Right renal pelvis (tissue), 4 donors: ENCODE results near the gene AP3S2. TPM values are rescaled to one million over a fixed set of nuclear protein-coding genes. Genes with fewer than 3 reads are reported as not detected.
"Not testable (repeated sequence)": the region's sequence is repeated elsewhere in the genome, so short reads cannot be mapped to it uniquely, and the experiment has no call there.

ENCODE experiments used
- DNase-seq, 4 donors: peaks; one replicate each; pipeline ENCODE4 v3.0.0-alpha.2; 2013; ENCODE audit warnings: low read depth in 4 of 4, low spot score in 3 of 4, missing footprints in 1 of 4
- polyA plus RNA-seq, 4 donors: library from polyadenylated mRNA; unstranded; fragments of 120-200 nt; gene quantifications; one replicate each; pipeline ENCODE4 v1.2.1, GENCODE V29; 2013; ENCODE audit not compliant: insufficient read length in 4 of 4

AP3S2 gene
- polyA plus RNA-seq, 4 donors = 36.4 to 51.2 (median 40.2) TPM

DNA sequence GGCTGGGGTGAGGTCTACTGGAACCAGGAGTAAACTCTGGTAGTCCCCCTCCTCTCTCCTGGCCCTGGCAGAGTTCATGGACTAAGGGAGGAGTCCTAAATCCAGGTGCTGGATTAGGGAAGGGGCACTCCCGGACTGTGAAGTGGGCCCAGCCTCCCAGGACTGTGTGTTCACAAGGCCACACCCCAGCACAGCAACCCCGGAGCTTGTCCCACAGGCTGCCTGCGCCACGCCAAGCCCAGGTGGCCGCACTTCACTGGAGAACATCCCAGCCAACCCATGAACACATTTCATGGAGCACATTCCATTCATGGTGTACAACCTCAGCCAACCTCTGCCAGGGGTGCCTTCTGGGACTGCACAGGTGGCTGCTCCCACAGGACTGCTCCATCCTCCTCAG is 10.7 kb upstream of the AP3S2 start:
- no peak for DNase-seq

DNA sequence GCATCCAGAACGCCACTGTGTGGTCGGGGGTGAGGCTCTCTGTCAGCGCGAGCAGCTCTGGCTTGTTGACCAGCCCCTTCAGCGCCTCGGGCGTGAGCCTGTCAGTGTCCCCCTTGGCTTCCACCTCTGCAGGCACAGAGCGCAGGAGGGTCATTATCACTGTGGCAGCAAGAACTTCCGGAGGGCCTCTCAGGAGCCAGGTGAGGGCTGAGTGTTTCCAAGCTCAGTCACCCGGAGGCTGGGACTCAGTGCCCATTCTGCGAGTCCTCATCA is 10.0 kb upstream of the AP3S2 start:
- no peak for DNase-seq

DNA sequence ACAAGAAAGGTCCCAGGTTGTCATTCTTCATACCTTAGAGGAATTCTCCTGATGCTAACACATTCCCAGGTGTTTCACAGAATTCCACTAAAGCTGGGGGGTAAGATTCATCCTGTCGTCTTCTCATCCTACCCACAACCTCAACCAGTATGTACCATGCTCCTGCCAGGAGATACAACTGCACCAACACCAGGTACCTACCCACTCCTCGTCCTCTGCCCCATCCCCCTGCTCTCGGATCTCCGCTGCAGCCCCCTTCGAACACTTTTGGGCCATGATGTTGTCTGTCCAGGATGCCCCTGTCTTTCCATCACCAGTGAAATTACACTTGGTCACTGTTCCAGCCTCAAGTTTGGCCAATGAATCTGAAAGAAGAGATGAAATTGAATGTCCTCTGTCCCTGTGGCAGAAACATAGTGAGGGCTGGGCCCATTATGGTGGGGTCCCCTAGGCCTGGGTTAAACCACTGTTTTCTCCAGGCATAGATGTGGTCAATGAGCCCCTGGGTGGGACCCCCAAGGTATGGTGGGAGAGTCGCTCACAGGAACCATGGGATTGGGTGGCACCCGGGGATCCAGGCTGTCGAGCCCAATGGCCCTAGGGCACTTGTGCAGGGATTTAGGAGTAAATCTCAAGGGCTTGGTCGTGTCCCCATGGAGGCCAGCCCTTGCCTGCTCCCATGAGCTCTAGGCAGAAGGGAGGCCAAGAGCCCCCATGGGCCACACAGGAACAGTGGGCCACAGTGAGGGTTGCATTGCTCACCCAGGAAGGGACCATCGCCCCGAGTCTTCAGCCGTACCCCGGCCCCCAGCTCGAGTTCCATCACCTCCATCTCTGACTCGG is 9.4 kb upstream of the AP3S2 start:
- no peak for DNase-seq

DNA sequence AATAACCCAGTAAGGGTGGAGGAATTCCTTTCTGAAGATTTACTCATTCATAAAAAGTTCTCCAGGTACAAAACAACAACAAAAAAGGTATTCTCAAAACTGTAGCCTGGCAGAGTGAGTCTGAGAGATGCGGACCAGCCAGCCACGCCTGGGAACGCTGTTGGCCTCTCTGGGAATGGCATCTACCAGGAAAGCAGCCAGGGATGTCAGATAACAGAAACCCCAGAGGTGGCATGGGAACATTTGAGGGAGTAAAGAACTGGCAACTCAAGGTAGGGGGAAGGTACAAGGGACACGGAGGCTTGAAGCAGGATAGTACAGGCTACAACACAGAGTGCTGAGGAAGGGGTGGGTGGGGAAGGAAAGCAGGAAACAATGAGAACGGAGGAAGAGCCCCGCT is 7.1 kb upstream of the AP3S2 start:
- DNase-seq = no peak

DNA sequence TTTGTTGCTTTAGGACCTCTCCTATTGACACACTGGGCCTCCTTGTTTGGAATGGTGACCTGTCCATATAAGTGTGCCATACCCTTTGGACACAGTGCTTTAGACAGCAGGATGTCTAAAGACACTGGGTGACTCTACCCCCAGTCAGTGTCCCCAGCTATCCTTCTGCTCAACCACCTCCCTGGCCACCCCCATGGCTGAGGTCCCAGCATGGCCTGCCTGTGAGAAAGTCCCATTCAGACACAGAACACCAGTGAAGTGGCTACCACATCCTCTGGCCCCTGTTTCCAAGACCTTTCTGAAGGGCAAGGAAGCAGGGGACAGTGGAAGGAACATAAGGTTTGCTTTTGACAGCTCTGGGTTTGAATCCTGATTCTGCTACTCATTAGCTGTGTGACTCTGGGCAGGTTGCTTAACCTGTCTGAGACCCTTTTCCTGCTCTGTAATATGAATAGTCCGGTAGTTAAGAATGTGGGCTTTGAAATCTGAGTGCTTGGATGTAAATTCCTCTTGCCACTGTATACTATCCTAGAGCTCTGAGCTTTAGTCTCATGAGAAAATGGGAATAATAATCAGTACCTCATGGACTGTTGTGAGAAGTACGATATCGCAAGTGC is 6.3 kb upstream of the AP3S2 start:
- DNase-seq = no peak

DNA sequence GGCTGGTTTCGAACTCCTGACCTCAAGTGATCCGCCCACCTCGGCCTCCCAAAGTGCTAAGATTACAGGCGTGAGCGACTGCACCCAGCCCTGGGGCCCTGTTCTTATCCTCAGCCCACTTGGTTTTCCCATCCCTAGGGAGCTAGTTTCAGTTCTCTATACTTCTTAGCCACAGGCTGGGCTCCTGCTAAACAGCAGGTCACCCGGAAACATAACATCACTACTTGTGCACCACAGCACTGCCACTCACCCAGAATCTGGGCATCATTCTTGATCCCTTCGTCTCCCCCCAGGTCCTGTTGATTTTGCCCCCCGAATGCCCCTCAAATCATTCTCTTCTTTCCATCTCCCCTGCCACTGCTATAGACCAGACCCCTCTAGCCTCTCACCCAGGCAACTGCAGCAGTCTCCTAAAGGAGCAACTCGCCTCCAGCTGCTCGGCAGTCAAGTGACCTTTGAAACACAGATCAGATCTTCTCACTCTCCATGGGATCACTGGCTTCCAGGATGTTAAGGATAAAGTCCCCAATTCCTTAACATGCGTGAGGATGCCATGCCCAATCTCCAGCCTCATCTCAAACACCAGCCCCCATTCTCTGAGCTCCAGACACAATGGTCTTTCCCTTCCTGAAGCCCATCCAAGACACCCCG is 5.6 kb upstream of the AP3S2 start:
- DNase-seq = no peak

DNA sequence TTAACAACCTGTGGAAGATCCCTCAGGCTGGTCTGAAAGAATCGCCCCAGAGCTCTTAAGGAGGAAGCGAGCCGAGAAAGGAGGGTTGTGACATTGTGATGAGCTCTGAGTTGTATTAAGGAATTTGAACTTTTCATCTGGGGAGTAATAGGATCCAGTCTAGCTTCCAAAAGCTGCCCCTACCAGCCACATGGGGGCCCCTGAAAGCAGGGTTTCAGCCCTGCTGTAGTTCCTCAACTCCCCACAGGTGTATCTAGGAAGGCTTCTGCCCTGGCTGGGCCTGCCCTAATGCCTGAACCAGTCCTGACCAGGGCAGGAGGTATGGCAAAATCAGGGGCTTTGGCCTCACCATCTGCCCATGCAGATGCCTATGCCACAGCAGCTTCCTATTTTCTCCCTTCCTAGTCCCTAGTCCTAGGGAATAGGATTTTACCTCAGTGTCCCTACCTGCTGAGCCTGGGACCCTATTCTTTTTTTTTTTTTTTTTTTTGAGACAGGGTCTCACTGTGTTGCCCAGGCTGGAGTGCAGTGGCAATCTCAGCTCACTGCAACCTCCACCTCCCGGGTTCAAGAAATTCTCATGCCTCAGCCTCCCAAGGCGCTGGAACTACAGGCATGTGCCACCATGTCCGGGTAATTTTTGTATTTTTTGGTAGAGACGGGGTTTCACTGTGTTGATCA is 5.0 kb upstream of the AP3S2 start:
- no peak for DNase-seq

DNA sequence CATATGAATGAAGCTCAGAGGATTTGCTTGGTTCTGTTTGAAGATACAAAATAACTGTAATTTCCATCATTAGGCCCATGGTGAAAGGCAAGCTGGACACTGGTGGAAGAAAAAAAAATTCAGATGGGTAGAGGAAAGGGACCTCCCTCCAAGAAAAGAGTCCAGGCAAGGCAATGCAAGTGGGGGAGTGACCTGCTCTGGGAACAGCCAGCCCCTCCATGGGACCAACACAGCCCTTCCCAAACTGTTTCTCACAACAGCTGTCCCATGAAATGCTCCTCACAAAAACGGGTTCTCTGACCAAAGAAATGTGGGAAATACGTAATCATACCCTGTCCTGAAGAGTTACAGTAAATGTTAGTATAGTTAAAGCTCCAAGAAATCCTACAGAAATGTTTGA is 4.4 kb upstream of the AP3S2 start:
- DNase-seq = no peak

DNA sequence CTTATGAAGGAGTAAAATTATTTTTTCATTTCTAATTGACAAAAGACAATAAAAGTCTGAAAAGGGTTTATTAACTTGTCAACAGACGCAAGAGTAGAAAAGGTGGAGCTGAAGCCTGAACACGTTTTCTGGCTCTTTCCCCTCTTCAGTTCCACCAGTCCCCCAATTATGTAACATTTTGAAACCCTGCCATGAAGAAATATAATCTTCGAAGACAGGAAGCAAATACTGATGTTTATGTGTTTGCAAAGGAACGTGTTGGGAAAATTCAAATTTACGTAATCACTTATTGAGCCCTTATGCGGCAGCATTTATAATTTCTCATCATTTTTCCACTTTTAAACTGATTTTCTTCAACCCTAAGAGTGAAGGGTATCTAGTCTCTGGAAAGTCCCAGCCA is 767 bp downstream of the AP3S2 start:
- no peak for DNase-seq

DNA sequence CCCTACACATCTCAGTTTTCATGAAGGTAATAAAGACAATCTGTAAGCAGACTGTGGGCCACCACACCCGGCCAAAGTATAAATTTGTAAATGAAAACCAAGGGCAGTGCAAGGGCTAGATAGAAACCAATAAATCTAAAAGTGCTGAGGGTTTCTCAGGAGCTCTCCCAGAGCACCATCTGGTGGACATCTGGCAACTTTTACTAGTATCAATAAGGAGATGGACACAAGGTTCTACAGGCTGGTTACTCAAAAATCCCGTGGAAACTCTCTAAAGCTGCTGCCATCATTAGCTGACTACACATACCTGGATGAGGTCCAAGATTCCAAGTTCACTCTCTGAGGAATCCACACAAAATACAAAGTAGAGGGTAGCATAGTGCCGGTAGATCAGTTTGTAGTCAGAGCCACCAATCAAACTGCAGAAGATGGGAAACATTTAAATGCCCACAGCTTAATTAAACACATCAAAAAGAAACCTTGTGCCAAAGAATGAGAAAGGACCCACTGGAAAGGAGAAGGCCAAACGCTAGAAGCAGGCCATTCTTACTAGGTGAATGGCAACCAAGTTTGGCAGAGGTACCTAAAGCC is 5.5 kb downstream of the AP3S2 start:
- no peak for DNase-seq

DNA sequence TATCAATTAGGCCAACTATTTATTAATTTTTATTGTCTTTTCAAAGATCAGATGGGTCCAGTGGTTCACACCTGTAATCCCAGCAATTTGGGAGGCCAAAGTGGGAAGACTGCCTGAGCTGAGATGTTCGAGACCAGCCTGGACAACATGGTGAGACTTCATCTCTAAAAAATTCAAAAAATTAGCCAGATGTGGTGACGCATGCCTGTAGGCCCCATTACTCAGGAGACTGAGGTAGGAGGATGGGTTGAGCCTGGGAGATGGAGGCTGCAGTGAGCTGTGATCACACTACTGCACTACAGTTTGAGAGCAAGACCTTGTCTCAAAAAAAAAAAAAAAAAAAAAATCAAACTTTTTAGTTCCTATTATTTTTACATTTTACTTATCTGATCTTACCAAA is 8.2 kb downstream of the AP3S2 start:
- no peak for DNase-seq

DNA sequence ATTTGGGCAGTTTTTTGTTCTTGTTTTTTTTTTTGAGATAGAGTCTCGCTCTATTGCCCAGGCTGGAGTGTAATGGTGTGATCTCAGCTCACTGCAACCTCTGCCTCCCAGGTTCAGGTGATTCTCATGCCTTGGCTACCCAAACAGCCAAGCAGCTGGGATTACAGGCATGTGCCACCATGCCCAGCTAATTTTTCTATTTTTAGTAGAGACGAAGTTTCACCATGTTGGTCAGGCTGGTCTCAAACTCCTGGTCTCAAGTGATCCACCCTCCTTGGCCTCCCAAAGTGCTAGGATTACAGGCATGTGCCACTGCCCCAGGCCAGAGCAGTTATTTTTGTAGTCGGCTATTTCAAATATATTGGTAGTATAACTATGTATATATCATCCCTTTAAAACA is 8.6 kb downstream of the AP3S2 start:
- DNase-seq = not testable (repeated sequence)

DNA sequence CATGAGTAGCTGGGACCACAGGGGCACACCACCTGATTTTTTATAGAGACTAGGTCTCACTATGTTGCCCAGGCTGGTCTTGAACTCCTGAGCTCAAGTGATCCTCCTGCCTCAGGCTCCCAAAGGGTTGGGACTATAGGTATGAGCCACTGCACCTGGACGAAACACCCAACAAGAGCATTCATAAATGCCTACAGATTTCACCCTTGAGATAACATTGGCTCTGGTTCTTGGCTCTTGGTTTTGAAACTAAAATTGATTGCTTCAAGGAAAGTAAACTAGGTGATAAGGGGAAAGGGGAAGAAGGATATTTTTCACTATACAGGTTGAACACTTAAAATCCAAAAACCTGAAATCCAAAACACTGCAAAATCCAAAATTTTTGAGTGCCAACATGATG is 10.3 kb downstream of the AP3S2 start:
- DNase-seq = no peak

DNA sequence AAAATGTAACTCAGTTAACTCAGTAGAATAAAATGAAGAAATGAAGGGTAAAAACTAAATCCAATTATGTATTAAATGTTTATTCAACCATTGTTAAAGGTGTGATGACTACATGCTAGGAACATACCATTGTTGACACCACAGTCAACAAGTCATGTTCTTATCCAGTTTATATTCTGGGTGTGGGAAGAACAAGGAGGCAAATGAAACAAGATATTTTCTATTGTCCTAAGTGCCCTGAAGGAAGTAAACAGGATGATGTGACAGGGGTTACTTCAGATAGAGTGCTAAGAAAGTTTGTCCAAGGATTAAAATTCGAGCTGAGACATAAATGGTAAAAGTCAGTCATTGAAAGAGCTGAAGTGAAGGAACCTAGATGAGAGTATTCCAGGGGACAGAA is 13.1 kb downstream of the AP3S2 start:
- no peak for DNase-seq

DNA sequence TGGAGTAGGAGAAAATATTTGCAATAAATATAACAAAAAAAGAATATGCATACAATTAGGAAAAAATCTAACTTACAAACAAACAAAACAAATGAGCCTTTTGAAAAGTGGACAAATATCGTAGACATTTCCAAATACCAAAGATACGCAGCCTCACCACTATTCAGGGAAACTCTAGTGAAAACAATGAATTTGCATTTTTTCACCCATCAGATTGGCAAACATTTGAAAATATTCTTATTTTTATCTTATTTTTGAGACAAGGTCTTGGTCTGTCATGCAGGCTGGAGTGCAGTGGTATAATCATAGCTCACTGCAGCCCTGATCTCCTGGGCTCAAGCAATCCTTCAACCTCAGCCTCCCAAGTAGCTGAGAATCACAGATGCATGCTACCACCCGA is 15.5 kb downstream of the AP3S2 start:
- no peak for DNase-seq

DNA sequence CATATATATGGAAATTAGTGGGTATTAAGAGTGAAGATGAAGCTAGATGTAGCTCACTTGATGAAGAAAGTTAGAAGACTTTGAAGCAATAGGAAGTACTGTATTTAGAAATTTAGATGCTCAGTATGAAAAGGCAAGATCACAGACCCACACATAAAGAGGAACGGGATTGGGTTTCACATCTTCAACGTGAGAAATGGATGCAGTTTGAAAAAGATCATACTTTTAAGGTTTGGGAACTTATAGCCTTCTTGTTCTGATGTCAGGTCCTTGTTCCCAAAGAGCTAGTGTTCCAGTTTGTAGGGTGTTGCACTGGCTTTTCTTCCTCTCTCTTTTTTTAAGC is 16.7 kb downstream of the AP3S2 start:
- DNase-seq = no peak

DNA sequence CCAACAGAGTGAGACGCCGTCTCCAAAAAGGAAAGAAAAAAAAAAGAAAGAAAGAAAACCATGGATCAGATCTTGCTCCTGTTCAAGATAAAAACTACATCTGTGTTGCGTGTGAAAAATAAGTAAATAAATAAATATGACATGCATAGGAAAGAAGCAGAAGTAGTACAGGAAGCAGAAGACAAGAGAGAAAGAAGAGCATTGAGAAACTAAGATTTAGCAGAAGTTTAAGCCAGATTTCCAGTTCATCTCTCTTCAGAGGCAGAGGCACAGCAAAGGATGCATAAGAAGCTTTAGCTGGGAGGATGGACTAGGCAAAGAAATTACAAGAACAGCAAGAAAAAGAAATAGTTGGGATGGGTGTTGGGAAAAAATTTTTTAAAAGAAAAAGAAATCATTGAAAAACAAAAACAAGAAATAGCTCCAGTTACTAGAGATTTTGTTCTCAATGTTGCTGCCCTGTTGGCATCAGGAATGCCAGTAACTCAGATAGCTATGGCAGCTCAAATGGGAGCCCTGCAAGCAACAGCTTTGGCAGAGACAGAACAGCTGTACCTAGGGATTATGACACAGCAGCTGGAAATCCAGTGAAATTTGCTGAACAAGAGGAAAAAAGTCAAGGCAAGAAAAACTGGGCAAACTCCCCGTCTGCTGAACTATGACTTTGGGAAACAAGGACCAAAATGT is 17.3 kb downstream of the AP3S2 start:
- DNase-seq = no peak

DNA sequence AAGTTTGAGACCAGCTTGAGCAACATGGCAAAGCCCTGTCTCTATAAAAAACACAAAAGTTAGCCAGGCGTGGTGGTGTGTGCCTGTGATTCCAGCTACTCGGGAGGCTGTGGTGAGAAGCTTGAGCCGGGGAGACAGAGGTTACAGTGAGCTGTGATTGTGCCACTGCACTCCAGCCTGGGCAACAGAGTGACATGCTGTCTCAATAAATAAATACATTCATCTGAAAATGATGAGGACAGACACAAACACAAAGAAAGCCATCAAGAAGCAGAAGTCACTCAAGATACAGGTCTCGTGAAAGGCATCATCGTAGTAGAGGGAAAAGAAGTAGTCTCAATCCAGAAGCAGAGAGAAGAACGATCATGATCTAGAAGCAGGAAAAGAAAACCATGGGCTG is 18.1 kb downstream of the AP3S2 start:
- no peak for DNase-seq

DNA sequence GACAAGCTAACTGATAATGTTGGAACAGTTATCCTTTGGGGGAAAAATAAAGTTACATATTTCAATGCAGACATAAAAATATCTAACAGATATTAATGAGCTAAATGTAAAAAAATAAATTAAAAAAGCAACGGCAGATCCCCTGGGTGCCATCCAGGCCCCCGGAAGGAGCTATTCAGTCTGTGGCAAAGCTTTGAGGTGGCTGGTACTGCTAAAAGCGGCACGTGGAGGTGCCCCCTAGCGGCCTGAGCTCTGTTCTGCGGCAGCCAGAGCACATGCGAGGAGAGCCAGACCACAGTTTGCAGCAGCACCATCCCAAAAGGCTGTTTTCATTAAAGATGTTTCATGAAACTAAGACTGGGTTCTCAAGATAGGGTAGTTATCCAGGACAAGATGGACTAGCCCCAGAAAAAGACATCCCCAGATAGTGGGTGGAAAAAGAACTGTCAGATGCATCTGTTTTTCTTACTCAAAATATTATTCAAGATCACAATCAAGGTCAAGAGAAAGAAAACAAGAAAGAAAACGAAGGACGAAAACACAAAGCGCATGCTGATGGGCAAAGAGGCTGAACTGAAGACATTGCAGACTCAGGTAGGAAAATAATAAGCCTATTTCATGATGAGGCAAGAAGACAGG is 18.7 kb downstream of the AP3S2 start:
- DNase-seq = peak in 3 of 4 donors; percentile 44 to 66 (median 44)

DNA sequence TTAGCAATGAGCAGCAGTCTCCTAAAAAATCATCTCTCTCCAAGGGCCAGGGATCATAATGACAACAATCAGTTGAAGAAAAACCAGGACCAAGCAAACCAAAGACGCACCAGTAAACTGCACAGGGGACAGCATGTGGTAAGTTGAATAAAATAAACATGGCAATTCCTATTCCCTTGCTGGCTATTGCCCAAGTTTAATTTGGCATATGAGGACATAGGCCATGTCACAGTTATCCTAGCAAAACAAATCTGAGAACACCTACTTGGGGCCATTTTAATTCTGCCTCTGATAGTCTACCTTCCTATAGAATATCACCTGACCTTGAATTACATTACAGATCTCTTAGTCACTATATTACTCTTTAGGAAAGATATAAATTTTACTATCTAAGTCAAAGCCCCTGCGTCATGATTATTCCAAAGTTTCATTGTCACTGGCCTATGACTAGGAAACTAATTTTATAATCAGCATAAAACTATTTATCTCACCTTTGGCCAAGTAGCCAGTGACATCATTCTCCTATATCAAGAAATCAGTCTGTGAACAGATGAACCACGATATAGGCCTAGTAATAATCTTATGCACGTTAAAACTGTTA is 23.0 kb downstream of the AP3S2 start:
- no peak for DNase-seq
